HAP-1 (cell line): ENCODE data around the gene ZDHHC1.
"Not testable (repeated sequence)": the region's sequence is repeated elsewhere in the genome, so short reads cannot be mapped to it uniquely, and the experiment has no call there.

ENCODE experiments used
- DNase-seq, 2 experiments: peaks; one replicate each; pipeline ENCODE4 v3.0.0-alpha.2; 2016 to 2020; ENCODE audit warnings: low spot score in 2 of 2
- H3K27me3 ChIP-seq: fragments of 250-450 bp; sonication (Bioruptor Pico); 2 replicates; pipeline ENCODE4 v1.5.1; 2020; ENCODE audit warnings: low read depth, mild to moderate bottlenecking, moderate library complexity
- H3K36me3 ChIP-seq: fragments of 250-450 bp; sonication (Bioruptor Pico); replicated peaks from 2 replicates; pipeline ENCODE4 v1.5.1; 2020; ENCODE audit warnings: mild to moderate bottlenecking
- H3K4me1 ChIP-seq: fragments of 250-450 bp; sonication (Bioruptor Pico); 2 replicates; pipeline ENCODE4 v1.5.1; 2020; ENCODE audit warnings: mild to moderate bottlenecking
- H3K4me3 ChIP-seq: fragments of 250-450 bp; sonication (Bioruptor Pico); 2 replicates; pipeline ENCODE4 v1.5.1; 2020; ENCODE audit warnings: mild to moderate bottlenecking, moderate library complexity
- H3K9me3 ChIP-seq: fragments of 250-450 bp; sonication (Bioruptor Pico); 2 replicates; pipeline ENCODE4 v1.5.1; 2020; ENCODE audit warnings: mild to moderate bottlenecking, moderate library complexity
- in situ Hi-C: fragments of 300-500 bp; cut with MboI; formaldehyde crosslinking; loops from 3 replicates; pipeline ENCODE4 v1.14.3; 2020; ENCODE audit warnings: low sequenced_read_pairs, inconsistent platforms, mixed read lengths

The ZDHHC1 gene

DNA sequence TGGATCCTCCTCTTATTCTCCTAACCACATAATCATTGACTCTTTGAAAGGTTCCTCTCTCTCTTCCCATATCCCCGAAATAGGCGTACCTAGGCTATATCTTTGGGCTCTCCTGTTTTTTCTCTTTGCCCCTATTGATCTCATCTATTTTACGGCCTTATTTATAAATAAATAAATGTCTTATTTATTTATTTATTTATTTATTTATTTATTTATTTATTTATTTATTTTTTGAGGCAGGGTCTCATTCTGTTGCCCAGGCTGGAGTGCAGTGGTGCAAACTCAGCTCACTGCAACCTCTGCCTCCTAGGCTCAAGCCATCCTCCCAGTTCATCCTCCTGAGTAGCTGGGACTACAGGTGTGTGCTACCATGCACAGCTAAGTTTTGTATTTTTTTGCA is 63.8 kb downstream of the ZDHHC1 start:
- H3K9me3 ChIP-seq, H3K4me1 ChIP-seq, in situ Hi-C loops, H3K36me3 ChIP-seq, H3K4me3 ChIP-seq, DNase-seq: not testable (repeated sequence)
- peaks cover 14% of the 10 kb centered on the region; the same call in 1 of the 2 replicates for H3K27me3 ChIP-seq

DNA sequence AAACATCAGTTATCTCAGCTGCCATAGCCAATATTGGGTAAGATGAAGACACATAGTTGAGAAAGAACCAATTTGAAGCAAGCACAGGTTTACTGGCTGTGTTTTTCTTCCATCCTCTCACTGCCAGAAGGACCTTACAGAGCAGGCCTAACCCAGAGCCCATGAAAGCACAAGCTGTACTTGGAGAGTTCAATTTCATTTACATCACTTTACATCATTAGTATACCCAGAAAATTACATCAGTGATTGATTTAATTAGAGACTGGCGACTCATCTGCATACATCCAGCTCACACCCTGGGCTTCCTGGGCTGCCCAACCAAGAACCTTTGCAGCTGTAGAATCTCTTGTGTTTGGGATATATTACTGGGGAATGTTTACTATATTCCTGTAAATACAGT is 66.0 kb downstream of the ZDHHC1 start:
- in situ Hi-C loops = no loop called here
- Histone ChIP-seq H3K27me3 (peaks cover 16% of the 10 kb centered on the region; the same call in 1 of the 2 replicates), H3K36me3 (no peaks in the 10 kb centered on the region), H3K4me1 (no peaks in the 10 kb centered on the region), H3K9me3 (no peaks in the 10 kb centered on the region), H3K4me3 (no peak overlapping the region)
- DNase-seq = no peak

DNA sequence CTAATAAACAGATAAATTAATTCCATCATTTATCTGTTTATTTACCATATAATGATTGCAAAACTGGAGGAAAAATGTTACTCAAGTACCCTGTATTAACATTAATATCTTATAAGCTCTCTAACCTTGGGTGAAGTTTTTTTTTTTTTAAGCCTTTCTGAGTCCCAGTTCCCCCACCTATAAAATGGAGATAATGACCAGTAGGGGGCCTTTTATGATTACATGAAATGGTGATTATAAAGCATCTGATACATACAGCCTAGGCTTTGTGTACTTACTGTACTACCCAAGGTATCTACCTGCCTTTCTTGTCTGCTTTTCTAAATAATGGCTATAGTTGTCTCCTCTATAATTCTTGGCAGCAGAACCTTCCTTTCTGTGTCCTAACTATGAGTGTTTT is 67.1 kb downstream of the ZDHHC1 start:
- Histone ChIP-seq H3K27me3 (peaks cover 16% of the 10 kb centered on the region; the same call in 1 of the 2 replicates), H3K9me3 (no peaks in the 10 kb centered on the region), H3K4me3 (no peak overlapping the region), H3K36me3 (no peaks in the 10 kb centered on the region), H3K4me1 (no peaks in the 10 kb centered on the region)
- peak in 1 of 2 experiments; percentile 50 for DNase-seq
- in situ Hi-C loops = no loop called here

DNA sequence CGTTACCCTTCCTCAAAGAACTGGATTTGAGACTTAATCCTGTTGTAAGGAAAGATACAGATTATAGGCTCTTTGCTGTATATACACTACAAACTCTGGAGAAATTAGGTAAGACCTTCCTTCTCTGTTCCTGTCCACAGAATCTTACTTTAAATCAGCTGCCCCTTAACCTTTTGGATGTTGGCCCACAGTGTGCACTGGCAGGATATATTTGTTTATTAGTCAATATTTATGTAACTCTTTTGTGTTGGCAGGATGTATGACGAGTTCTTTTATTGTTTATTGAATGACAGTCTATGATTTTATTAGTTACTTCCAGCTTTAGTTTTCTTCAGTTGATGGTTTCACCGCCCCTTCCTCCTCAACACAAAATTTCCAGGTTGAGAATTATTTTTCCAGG is 69.9 kb downstream of the ZDHHC1 start:
- Histone ChIP-seq H3K4me1 (no peaks in the 10 kb centered on the region), H3K36me3 (no peaks in the 10 kb centered on the region), H3K9me3 (no peaks in the 10 kb centered on the region), H3K27me3 (peaks cover 7% of the 10 kb centered on the region), H3K4me3 (no peak overlapping the region)
- no peak for DNase-seq
- in situ Hi-C loops = no loop called here

DNA sequence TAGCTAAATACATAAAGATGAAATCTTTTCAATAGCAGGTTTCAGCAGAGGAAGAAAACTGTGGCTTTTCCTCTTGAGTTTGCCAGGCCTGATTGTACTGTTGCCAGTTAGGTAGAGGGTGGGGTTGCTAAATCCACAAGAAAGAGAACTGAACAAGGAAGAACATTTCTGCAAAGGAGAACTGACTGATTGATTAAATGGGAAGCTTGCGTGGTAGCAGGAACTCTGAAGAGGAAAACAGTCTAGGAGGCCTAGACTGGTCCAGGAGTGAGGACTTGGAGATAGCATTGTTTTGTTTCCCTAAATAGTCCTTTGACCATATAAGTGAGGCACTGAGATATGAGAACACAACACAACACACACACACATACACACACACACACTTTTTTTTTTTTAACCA is 70.9 kb downstream of the ZDHHC1 start:
- Histone ChIP-seq H3K9me3 (no peaks in the 10 kb centered on the region), H3K4me3 (no peak overlapping the region), H3K36me3 (no peaks in the 10 kb centered on the region), H3K4me1 (no peaks in the 10 kb centered on the region), H3K27me3 (peaks cover 7% of the 10 kb centered on the region)
- in situ Hi-C loops = no loop called here
- no peak for DNase-seq
